WTC11 (cell line): ENCODE results near the gene TRPM8. TPM values are rescaled to one million over a fixed set of nuclear protein-coding genes. Genes with fewer than 3 reads are reported as not detected.

Experiments
- ATAC-seq: fragments of 200-7000 bp; cut with Tn5 transposase; 2 replicates; pipeline ENCODE4 v1.10.0; 2021; ENCODE audit warnings: mild to moderate bottlenecking, moderate library complexity
- CTCF ChIA-PET: fragments of 300-600 bp; sonication (Branson Sonifier 250); formaldehyde crosslinking; loops from one replicate; lab custom pipeline; 2021; ENCODE audit warnings: antibody characterized with exemption; lab: Charles Lee
- POLR2A ChIA-PET: fragments of 350-600 bp; sonication (Branson Sonifier 250); formaldehyde crosslinking; loops from one replicate; lab custom pipeline; 2021; ENCODE audit warnings: antibody characterized with exemption; lab: Charles Lee
- DNase-seq: peaks from one replicate; pipeline ENCODE4 v3.0.0; 2021; ENCODE audit warnings: low spot score
- H3K27ac Mint-ChIP-seq: 2 replicates; pipeline ENCODE4 v1.8.0; 2021; ENCODE audit warnings: mixed read lengths
- H3K27me3 Mint-ChIP-seq: 2 replicates; pipeline ENCODE4 v1.8.0; 2021; ENCODE audit warnings: low read depth, mild to moderate bottlenecking, moderate library complexity, mixed read lengths
- H3K36me3 Mint-ChIP-seq: 2 replicates; pipeline ENCODE4 v1.8.0; 2021; ENCODE audit warnings: mixed read lengths
- H3K4me1 Mint-ChIP-seq: 2 replicates; pipeline ENCODE4 v1.8.0; 2022; ENCODE audit warnings: mixed read lengths
- H3K4me3 Mint-ChIP-seq: 2 replicates; pipeline ENCODE4 v1.8.0; 2021; ENCODE audit warnings: mild to moderate bottlenecking, moderate library complexity, mixed read lengths
- H3K9me3 Mint-ChIP-seq: 2 replicates; pipeline ENCODE4 v1.8.0; 2021; ENCODE audit warnings: mixed read lengths
- ESRRA ChIP-seq: sonication (generic); formaldehyde crosslinking; IDR thresholded peaks from 2 replicates; pipeline ENCODE4 v1.8.1; 2022; ENCODE audit warnings: mild to moderate bottlenecking, missing genetic modification reagents, borderline replicate concordance
- ETV6 ChIP-seq: sonication (generic); formaldehyde crosslinking; IDR thresholded peaks from 2 replicates; pipeline ENCODE4 v1.8.1; 2022; ENCODE audit warnings: mild to moderate bottlenecking, missing genetic modification reagents
- FOXK1 ChIP-seq: sonication (generic); formaldehyde crosslinking; IDR thresholded peaks from 2 replicates; pipeline ENCODE4 v1.8.0; 2022; ENCODE audit warnings: mild to moderate bottlenecking, moderate library complexity, missing genetic modification reagents
- GABPB1 ChIP-seq: sonication (generic); formaldehyde crosslinking; IDR thresholded peaks from 2 replicates; pipeline ENCODE4 v1.8.1; 2023; ENCODE audit warnings: mild to moderate bottlenecking, missing genetic modification reagents
- HMGA2 ChIP-seq: fragments of 250-450 bp; sonication (Bioruptor Pico); IDR thresholded peaks from 2 replicates; pipeline ENCODE4 v1.4.0; 2021; ENCODE audit warnings: mild to moderate bottlenecking, moderate library complexity
- JUN ChIP-seq: sonication (generic); formaldehyde crosslinking; IDR thresholded peaks from 2 replicates; pipeline ENCODE4 v1.8.0; 2023; ENCODE audit warnings: mild to moderate bottlenecking, missing genetic modification reagents
- MXD4 ChIP-seq: fragments of 250-450 bp; sonication (Bioruptor Pico); IDR thresholded peaks from 2 replicates; pipeline ENCODE4 v1.8.0; 2021; ENCODE audit warnings: mild to moderate bottlenecking, moderate library complexity, borderline replicate concordance
- MYBL2 ChIP-seq: sonication (generic); formaldehyde crosslinking; IDR thresholded peaks from 2 replicates; pipeline ENCODE4 v1.8.1; 2023; ENCODE audit warnings: mild to moderate bottlenecking, moderate library complexity, missing genetic modification reagents
- NFYB ChIP-seq: sonication (generic); formaldehyde crosslinking; conservative IDR thresholded peaks from 2 replicates; pipeline ENCODE4 v1.8.0; 2022; ENCODE audit warnings: low read depth, missing genetic modification reagents
- NR1H2 ChIP-seq: sonication (generic); formaldehyde crosslinking; IDR thresholded peaks from 2 replicates; pipeline ENCODE4 v1.9.0; 2021; ENCODE audit warnings: mild to moderate bottlenecking, moderate library complexity, missing genetic modification reagents
- OVOL2 ChIP-seq: fragments of 250-450 bp; sonication (Bioruptor Pico); IDR thresholded peaks from 2 replicates; pipeline ENCODE4 v1.9.0; 2021; ENCODE audit warnings: mild to moderate bottlenecking, borderline replicate concordance
- TP53 ChIP-seq: sonication (generic); formaldehyde crosslinking; IDR thresholded peaks from 2 replicates; pipeline ENCODE4 v1.8.1; 2023; ENCODE audit warnings: mild to moderate bottlenecking, missing genetic modification reagents
- ZNF138 ChIP-seq: sonication (generic); formaldehyde crosslinking; conservative IDR thresholded peaks from 2 replicates; pipeline ENCODE4 v1.8.1; 2022; ENCODE audit warnings: mild to moderate bottlenecking, moderate library complexity, missing genetic modification reagents
- ZNF232 ChIP-seq: sonication (generic); formaldehyde crosslinking; IDR thresholded peaks from 2 replicates; pipeline ENCODE4 v1.8.0; 2022; ENCODE audit warnings: mild to moderate bottlenecking, missing genetic modification reagents
- ZNF263 ChIP-seq: sonication (generic); formaldehyde crosslinking; IDR thresholded peaks from 2 replicates; pipeline ENCODE4 v1.8.1; 2022; ENCODE audit warnings: low read depth, mild to moderate bottlenecking, moderate library complexity, missing genetic modification reagents
- ZNF396 ChIP-seq: fragments of 250-450 bp; sonication (Bioruptor Pico); IDR thresholded peaks from 2 replicates; pipeline ENCODE4 v1.8.0; 2021; ENCODE audit warnings: mild to moderate bottlenecking, moderate library complexity, borderline replicate concordance
- ZNF416 ChIP-seq: fragments of 250-450 bp; sonication (Bioruptor Pico); IDR thresholded peaks from 2 replicates; pipeline ENCODE4 v1.9.0; 2021; ENCODE audit warnings: mild to moderate bottlenecking, inconsistent platforms
- total RNA-seq: library from RNA; stranded (reverse); gene quantifications from 3 replicates; pipeline ENCODE4 v1.2.3, GENCODE V29; 2021
- TF ChIP-seq, protein P1 (sequence below): sonication (generic); formaldehyde crosslinking; IDR thresholded peaks from 2 replicates; pipeline ENCODE4 v1.8.0; 2023; ENCODE audit warnings: missing genetic modification reagents
- TF ChIP-seq, protein P2 (sequence below): sonication (generic); formaldehyde crosslinking; IDR thresholded peaks from 2 replicates; pipeline ENCODE4 v1.8.1; 2022; ENCODE audit warnings: low read depth, missing genetic modification reagents, borderline replicate concordance
- TF ChIP-seq, protein P3 (sequence below): fragments of 250-450 bp; sonication (Bioruptor Pico); IDR thresholded peaks from 2 replicates; pipeline ENCODE4 v1.8.0; 2021; ENCODE audit warnings: mild to moderate bottlenecking
- TF ChIP-seq, protein P4 (sequence below): sonication (generic); formaldehyde crosslinking; conservative IDR thresholded peaks from 2 replicates; pipeline ENCODE4 v1.8.1; 2023; ENCODE audit warnings: mild to moderate bottlenecking, low read depth, missing genetic modification reagents, moderate library complexity
- TF ChIP-seq, protein P5 (sequence below): sonication (generic); formaldehyde crosslinking; IDR thresholded peaks from 2 replicates; pipeline ENCODE4 v1.8.1; 2023; ENCODE audit warnings: mild to moderate bottlenecking, missing genetic modification reagents, moderate library complexity
- TF ChIP-seq, protein P6 (sequence below): sonication (generic); formaldehyde crosslinking; IDR thresholded peaks from 2 replicates; pipeline ENCODE4 v1.8.0; 2022; ENCODE audit warnings: mild to moderate bottlenecking, missing genetic modification reagents
- TF ChIP-seq, protein P7 (sequence below): sonication (generic); formaldehyde crosslinking; IDR thresholded peaks from 2 replicates; pipeline ENCODE4 v1.8.0; 2022; ENCODE audit warnings: missing genetic modification reagents

The TRPM8 gene
- total RNA-seq, 1 experiment from 2014 or later, result 0.26 TPM

DNA sequence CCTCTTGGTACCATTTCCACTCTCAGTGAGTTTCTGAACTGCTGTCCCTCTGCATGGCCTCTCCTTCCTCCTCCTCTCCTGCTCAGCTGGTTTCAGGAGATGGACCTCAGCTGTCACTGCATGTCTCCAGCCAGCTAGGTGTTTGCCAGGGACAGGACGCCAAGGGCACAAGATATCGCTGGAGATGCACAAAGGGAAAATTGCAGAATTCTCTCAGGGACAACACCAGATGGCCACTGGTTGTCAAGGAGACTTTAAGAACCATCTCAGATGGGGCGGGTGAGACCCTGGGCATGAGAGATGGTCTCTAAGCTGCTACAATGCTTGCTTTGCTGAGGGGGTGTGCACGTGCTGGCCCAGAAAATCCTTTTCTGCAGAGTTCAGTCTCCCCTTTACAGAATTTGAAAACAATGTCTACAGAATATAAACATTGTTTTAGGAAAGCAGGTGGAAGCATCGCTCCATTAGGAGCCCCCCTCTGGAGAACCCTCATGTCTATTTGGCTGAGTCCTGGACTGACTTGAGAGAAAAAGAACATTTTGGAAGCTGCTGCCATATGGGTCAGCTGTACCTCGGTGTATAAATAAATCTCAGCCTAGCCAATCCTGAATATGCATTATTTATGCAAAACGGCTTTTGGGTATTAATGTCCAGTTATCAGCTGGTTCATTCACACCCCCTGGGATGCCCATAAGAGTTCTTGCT, 75.5 kb downstream of the TRPM8 start:
- no peak for TF ChIP-seq JUN (CRISPR knock-in tag)
- TF ChIP-seq NFYB, result no peak
- TF ChIP-seq, protein P1, sequence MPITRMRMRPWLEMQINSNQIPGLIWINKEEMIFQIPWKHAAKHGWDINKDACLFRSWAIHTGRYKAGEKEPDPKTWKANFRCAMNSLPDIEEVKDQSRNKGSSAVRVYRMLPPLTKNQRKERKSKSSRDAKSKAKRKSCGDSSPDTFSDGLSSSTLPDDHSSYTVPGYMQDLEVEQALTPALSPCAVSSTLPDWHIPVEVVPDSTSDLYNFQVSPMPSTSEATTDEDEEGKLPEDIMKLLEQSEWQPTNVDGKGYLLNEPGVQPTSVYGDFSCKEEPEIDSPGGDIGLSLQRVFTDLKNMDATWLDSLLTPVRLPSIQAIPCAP (CRISPR knock-in tag), result no peak
- no peak for TF ChIP-seq HMGA2 (CRISPR knock-in tag)
- no peak for TF ChIP-seq TP53
- TF ChIP-seq, protein P2, sequence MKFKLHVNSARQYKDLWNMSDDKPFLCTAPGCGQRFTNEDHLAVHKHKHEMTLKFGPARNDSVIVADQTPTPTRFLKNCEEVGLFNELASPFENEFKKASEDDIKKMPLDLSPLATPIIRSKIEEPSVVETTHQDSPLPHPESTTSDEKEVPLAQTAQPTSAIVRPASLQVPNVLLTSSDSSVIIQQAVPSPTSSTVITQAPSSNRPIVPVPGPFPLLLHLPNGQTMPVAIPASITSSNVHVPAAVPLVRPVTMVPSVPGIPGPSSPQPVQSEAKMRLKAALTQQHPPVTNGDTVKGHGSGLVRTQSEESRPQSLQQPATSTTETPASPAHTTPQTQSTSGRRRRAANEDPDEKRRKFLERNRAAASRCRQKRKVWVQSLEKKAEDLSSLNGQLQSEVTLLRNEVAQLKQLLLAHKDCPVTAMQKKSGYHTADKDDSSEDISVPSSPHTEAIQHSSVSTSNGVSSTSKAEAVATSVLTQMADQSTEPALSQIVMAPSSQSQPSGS (CRISPR knock-in tag), result no peak
- TF ChIP-seq, protein P3, sequence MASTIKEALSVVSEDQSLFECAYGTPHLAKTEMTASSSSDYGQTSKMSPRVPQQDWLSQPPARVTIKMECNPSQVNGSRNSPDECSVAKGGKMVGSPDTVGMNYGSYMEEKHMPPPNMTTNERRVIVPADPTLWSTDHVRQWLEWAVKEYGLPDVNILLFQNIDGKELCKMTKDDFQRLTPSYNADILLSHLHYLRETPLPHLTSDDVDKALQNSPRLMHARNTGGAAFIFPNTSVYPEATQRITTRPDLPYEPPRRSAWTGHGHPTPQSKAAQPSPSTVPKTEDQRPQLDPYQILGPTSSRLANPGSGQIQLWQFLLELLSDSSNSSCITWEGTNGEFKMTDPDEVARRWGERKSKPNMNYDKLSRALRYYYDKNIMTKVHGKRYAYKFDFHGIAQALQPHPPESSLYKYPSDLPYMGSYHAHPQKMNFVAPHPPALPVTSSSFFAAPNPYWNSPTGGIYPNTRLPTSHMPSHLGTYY (CRISPR knock-in tag), result no peak
- TF ChIP-seq MYBL2 (CRISPR knock-in tag), result no peak
- TF ChIP-seq MXD4 (CRISPR knock-in tag), result no peak
- TF ChIP-seq ETV6 (CRISPR knock-in tag), result no peak
- no peak for TF ChIP-seq FOXK1
- TF ChIP-seq ZNF232, result no peak
- TF ChIP-seq OVOL2 (CRISPR knock-in tag), result no peak
- TF ChIP-seq ZNF138 (CRISPR knock-in tag), result no peak
- no peak for TF ChIP-seq GABPB1
- TF ChIP-seq, protein P4, sequence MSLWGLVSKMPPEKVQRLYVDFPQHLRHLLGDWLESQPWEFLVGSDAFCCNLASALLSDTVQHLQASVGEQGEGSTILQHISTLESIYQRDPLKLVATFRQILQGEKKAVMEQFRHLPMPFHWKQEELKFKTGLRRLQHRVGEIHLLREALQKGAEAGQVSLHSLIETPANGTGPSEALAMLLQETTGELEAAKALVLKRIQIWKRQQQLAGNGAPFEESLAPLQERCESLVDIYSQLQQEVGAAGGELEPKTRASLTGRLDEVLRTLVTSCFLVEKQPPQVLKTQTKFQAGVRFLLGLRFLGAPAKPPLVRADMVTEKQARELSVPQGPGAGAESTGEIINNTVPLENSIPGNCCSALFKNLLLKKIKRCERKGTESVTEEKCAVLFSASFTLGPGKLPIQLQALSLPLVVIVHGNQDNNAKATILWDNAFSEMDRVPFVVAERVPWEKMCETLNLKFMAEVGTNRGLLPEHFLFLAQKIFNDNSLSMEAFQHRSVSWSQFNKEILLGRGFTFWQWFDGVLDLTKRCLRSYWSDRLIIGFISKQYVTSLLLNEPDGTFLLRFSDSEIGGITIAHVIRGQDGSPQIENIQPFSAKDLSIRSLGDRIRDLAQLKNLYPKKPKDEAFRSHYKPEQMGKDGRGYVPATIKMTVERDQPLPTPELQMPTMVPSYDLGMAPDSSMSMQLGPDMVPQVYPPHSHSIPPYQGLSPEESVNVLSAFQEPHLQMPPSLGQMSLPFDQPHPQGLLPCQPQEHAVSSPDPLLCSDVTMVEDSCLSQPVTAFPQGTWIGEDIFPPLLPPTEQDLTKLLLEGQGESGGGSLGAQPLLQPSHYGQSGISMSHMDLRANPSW, result no peak
- DNase-seq, result no peak
- ATAC-seq, result no peak
- Mint-ChIP-seq H3K4me1 (peaks cover 5% of the 10 kb centered on the region; the same call in 1 of the 2 replicates), H3K9me3 (peaks cover 62% of the 10 kb centered on the region), H3K27ac (no peak overlapping the region), H3K36me3 (peaks cover 22% of the 10 kb centered on the region), H3K4me3 (no peak overlapping the region), H3K27me3 (peaks cover 8% of the 10 kb centered on the region)
- POLR2A ChIA-PET, result no interaction called here
- CTCF ChIA-PET, result no interaction called here

DNA sequence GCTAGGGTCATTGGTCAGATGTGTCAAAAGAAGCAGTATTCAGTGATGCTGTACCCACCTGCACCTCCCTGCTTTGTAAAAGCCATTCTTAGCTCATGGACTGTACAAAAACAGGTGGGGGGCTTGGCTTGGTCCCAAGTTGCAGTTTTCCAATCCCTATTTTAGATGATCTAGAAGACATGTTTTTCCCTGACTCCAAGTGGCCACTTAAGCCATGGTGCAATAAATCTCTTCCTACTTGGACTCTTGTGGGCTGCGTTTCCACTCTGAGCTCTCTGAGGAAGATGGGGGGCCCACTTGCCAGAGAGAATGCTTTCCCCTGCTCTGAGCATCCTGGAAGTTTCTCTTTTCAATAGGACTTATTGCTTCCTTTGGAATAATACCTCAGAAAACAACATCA, 76.3 kb downstream of the TRPM8 start:
- CTCF ChIA-PET, result no interaction called here
- DNase-seq (no peak), ATAC-seq (no peak)
- Mint-ChIP-seq H3K9me3 (peaks cover 58% of the 10 kb centered on the region), H3K4me3 (no peak overlapping the region), H3K36me3 (peaks cover 22% of the 10 kb centered on the region), H3K27ac (no peak overlapping the region), H3K27me3 (peaks cover 8% of the 10 kb centered on the region), H3K4me1 (peaks cover 5% of the 10 kb centered on the region; the same call in 1 of the 2 replicates)
- POLR2A ChIA-PET, result no interaction called here
- TF ChIP-seq, protein P5, sequence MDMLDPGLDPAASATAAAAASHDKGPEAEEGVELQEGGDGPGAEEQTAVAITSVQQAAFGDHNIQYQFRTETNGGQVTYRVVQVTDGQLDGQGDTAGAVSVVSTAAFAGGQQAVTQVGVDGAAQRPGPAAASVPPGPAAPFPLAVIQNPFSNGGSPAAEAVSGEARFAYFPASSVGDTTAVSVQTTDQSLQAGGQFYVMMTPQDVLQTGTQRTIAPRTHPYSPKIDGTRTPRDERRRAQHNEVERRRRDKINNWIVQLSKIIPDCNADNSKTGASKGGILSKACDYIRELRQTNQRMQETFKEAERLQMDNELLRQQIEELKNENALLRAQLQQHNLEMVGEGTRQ (CRISPR knock-in tag), result no peak
- TF ChIP-seq ZNF396 (CRISPR knock-in tag), result no peak
- TF ChIP-seq, protein P6, sequence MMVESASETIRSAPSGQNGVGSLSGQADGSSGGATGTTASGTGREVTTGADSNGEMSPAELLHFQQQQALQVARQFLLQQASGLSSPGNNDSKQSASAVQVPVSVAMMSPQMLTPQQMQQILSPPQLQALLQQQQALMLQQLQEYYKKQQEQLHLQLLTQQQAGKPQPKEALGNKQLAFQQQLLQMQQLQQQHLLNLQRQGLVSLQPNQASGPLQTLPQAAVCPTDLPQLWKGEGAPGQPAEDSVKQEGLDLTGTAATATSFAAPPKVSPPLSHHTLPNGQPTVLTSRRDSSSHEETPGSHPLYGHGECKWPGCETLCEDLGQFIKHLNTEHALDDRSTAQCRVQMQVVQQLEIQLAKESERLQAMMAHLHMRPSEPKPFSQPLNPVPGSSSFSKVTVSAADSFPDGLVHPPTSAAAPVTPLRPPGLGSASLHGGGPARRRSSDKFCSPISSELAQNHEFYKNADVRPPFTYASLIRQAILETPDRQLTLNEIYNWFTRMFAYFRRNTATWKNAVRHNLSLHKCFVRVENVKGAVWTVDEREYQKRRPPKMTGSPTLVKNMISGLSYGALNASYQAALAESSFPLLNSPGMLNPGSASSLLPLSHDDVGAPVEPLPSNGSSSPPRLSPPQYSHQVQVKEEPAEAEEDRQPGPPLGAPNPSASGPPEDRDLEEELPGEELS (CRISPR knock-in tag), result no peak
- no peak for TF ChIP-seq ESRRA (CRISPR knock-in tag)
- no peak for TF ChIP-seq OVOL2 (CRISPR knock-in tag)
- TF ChIP-seq, protein P7, sequence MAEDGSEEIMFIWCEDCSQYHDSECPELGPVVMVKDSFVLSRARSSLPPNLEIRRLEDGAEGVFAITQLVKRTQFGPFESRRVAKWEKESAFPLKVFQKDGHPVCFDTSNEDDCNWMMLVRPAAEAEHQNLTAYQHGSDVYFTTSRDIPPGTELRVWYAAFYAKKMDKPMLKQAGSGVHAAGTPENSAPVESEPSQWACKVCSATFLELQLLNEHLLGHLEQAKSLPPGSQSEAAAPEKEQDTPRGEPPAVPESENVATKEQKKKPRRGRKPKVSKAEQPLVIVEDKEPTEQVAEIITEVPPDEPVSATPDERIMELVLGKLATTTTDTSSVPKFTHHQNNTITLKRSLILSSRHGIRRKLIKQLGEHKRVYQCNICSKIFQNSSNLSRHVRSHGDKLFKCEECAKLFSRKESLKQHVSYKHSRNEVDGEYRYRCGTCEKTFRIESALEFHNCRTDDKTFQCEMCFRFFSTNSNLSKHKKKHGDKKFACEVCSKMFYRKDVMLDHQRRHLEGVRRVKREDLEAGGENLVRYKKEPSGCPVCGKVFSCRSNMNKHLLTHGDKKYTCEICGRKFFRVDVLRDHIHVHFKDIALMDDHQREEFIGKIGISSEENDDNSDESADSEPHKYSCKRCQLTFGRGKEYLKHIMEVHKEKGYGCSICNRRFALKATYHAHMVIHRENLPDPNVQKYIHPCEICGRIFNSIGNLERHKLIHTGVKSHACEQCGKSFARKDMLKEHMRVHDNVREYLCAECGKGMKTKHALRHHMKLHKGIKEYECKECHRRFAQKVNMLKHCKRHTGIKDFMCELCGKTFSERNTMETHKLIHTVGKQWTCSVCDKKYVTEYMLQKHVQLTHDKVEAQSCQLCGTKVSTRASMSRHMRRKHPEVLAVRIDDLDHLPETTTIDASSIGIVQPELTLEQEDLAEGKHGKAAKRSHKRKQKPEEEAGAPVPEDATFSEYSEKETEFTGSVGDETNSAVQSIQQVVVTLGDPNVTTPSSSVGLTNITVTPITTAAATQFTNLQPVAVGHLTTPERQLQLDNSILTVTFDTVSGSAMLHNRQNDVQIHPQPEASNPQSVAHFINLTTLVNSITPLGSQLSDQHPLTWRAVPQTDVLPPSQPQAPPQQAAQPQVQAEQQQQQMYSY, result no peak
- TF ChIP-seq ZNF416, result no peak
- TF ChIP-seq NR1H2, result no peak
- no peak for TF ChIP-seq ZNF263 (CRISPR knock-in tag)
